GM21737 (cell line): Measurements from ENCODE around the gene SIGLEC1.

Experiments used
- ATAC-seq: cut with Tn5 transposase; IDR thresholded peaks from one replicate; pipeline ENCODE4 v1.9.1; 2021; ENCODE audit warnings: mild to moderate bottlenecking, moderate library complexity; ENCODE audit not compliant: unreplicated experiment

The SIGLEC1 gene

DNA sequence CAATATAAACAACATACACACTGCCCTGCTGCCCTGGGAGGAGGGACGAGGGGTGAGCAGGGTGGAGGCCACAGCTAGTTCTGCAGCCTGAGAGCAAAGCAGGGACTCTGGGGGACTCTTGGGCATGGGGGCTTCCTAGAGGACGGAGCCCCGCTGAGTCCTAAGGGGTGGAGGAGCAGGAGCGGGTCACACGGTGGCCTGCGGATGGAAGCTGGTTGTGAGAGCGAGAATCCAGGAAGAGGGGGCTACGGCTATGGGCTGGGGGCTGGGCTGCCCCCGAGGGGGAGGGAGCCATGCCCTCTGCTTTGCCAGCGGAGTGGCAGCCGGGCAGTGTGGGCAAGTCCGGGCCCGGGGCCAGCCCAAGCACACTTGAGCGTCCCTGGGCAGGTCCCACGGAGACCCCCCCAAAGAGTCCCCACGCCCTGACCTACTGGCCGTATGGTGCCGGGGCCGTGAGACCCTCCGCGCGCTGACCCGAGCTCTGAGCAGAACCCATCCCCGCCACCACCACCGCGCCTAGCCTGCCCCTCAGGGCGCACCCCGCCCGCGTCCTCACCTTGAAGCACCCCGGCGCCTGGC, 31.0 kb downstream of the SIGLEC1 start:
- no peak for ATAC-seq

DNA sequence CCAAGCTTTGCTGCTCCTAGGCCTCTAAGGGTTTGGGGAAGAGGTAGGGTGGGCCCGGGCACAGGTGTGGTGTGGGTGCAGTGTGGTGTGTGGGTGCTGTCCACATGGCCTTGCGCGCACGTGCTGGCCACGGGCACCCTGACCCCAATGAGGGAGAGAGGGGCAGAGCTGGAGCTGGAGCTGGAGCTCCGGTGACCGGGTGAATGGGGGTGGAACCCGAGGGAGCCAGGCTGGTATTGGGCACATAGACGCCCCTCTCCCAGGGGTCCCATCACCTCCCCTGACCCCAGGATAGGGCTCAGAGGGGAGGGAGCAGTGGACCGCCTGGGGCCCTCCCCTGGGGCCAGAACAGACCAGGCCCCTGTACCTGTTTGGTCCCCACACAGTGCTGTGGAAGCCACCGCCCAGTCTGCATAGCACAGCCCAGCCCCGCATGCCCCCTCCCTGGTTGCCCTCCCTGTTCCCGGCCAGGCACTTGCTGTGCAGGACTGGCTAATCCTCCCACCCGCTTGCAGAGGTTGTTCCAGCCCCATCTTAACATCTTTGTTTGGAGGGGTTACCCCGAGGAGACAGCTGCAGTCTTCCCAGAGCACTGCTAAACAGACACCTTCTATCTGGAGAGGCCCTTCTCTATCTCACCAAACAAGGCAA, 31.6 kb downstream of the SIGLEC1 start:
- no peak for ATAC-seq

DNA sequence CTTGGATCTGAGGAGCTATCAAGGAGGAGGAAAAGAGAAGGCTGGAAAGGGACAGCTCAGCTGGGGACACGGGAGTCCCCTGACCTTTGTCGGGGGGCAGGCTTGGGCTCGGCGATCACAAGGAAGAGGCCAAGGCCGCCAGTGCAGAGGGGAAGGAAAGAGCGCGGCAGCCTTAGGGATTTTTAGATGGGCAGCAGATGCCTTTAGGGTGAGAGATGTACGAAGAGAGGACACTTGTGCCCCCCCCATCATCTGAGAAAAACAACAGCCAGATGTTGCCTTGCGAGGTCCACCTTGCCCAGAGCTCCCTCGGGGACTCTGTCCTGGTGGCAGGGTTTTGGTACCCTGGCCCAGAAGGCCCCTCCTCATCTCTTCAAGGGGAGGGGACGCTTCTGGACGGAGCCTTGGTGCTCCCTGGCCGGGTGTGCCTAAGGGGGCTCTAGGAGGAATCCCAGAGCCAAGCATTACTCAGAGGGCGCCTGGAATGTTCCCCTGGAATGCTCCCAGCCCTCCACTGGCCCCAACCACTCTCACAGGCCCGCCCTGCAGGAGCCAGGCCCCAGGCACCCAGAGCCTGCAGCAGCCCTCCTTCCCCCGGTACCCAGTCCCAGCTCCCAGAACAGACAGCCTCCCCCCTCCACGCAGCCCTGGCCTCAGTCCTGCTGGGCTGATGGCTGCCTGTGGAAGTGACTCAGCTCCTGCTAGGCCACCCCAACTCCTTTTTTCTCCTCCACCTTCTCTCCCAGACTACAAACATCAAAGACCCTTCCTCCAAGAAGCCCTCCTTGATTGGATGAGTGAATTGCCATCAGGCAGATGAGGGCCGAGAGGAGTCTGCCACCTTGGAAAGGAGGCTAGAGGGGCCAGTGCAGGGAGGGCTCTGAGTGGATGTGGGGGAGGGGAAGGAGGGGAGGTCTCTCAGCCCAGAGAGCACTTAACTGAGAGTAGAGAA, 32.4 kb downstream of the SIGLEC1 start:
- no peak for ATAC-seq

DNA sequence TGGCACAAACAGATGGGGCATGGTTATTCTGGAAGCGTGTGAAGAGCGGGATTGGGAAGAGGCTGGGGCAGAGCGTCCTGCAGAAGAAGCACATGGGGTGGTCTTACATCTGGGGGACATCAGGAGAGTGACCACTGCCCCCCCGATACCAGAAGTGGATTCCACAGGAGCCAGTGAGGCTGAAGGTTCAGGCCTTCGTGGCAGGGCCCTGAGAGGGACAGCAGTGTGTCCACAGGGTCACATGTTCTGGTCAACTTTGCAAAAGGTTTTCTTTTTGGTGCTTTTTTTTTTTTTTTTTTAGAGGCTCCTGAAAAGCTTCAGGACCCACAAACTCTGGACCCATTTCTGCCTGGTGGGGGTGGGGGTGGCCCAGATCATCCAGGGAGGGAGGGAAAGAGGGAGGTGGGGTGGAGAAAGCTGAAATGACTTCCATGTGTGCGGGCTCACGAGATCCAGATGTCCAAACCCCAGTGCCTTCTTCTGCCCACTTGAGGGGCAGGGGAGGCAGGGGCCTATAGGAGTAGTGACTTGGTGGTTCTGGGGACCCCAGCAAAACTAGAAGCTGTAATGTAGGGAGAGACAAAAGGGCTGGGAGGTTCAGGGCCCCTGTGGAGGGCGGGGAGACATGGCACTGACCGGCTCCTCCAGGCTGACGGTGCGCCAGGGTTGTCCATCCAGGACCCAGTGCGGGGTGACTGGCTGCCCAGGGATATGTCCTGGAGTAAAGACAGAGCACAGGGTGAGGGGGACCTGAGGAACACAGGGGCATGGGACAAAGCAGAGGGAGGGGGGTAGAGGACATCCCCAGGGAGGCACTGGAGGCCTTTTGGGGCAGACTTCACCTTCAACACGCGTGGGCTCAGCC, 33.3 kb downstream of the SIGLEC1 start:
- no peak for ATAC-seq

DNA sequence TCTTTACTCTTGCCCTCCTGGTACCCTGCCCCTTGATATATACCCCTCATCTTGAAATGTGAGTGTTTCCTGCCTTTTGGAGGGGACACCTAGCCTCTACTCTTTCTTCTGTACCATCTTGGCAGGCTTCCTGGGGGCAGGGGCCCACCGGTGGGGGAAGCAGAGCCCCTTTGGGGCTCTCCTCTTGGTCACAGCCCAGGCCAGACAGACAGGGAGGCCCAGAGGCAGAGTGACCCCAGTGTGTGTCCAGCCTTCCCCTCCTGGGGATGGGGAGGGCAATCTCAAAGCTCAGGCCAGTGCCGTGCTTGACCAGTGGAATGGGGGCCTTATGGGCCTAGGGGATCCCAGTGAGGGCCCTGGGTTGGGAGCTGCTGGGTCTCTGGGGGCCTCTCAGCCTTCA, 34.2 kb downstream of the SIGLEC1 start:
- no peak for ATAC-seq

DNA sequence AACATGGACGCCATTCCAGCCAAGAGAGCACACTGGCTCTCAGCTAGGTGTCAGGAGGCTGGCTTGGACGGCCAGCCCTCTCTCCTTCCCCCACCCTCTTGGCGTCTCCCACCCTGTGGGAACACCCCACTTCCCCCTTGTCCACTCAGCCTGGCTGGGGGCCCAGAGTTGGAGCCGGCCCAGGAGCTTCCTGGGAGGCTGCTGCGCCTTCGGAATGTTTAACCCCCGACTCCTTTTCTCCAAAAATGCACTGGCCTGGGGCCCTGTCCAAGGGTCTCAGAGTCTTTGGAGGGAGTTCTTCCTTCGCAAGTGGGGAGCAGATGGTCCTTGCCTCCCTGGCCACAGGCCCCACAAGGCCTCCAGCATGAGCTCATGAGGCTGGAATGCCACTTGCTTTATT, 34.7 kb downstream of the SIGLEC1 start:
- ATAC-seq = no peak

DNA sequence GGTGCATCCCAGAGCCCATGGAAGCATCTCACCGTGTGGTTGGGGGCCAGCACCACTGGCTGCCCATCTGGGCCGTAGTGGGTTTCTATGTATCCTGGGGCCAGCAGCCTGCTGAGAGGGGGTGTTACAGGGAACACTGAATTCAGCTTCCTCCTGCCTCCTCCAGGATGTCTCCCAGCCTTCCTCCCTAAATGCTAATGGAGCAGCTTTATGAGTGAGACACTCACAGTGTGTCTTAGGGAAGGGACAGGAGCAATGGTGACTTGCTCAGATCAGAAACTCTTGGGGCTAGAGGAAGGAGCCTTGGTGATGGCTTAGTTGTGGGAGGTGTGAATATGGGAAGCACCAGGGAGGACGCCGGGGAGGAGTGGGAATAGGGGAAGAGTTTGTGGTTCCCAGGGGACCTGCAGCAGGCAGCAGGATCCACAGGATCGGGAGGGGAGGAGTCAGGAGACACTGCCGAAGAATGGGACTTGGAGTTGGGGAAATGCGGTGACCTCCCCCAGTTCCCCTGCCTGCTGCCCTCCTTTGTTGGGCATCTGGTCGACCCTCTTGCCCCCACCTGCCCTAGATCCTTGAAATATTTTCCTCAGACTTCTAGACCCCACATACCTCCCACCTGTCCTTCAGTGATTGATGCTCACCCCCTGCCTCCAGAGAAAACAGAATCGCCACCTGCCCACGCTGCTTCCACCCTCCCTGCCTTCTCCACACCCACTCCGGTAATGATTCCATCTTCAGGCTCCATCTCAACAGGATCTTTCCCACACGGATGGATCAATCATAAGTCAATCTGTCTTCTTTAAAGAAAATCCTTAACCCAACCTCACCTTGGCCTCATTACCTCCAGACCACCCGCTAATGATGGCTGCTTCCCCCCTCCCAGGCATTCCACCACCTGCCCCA, 37.2 kb downstream of the SIGLEC1 start:
- no peak for ATAC-seq

DNA sequence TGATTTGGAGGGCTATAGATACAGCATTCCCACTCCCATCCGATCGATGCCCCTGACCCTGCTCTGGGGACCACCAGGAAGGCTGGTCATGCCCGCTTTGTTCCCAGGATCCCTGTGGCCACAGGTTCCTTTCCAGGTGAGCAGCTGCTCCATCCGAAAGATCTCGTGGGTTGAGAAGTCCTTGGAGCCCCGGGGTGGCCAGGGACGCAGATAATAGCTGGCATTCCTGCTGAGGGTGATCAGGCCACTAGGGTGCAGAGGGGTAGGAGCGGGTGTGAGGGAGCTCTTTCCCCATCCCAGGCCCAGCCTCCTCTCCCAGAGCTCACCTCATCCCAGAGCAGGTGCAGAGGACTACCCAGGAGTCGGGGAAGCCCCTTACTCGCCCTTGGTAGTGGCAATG, 38.0 kb downstream of the SIGLEC1 start:
- ATAC-seq = no peak

DNA sequence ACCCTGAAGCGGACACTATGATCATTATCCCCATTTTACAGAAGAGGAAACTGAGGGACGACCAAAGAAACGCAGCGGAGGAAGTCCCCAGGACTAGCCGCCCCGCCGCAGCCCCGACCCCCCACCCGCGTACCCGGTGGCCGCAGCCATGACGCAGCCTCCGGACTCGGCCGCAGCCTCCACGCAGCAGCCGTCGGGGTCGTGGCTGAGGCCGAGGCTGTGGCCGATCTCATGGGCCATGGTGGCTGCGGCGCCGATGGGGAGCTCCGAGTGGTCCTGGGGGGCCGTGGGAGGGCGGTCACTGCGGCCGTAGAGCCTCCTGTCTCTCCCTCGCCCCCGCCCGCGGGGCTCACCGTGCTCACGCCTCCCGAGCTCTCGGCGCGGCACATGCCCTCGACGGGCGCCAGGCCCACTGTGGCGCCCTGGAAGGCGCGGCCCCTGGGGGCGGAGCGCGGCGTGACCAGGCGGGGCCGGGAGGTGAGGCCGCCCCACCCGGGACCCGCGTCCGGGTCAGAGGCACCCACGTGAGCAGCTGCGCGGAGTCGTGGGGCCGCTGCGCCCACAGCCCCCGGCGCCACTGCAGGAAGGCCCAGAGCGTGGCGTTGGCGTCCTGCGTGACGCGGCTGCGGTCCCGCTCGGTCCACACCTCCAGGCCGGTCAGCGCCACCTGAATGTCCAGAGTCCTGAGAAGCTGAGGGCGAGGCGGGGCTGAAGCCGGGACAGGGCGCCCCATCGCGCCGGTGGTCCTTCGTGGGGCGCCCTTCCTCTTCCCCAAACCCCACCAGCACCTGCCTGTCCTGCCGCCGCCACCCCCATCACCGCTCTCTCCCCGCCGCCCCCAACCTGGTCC, 39.0 kb downstream of the SIGLEC1 start:
- no peak for ATAC-seq

DNA sequence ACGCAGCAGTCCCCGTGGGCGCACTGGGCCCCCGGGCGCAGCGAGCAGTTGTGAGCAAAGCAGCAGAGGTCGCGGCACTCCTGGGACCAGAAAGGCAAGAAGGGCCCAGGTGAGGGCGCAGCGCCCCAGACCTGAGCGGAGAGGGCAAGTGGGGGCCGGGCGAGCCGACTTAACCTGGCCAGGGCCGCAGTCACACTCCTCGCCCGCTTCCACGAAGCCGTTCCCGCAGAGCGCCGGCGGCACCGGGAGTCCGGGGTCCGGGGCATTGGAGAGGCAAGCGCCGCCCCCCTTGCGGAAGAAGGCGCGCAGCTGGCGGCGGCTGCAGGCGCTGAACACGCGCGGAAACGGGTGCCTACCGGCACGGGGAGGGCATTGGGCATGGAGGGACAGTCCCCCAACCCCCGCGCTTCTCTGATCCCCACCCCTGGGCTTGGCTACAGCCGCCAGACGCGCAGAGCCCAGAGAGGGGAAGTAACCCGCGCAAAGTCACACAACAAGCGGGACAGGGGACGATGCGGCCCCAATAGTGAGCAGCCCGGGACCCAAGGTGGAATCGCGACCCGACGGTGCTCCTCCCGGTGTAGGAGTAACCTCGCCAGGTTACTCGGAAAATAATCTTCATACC, 39.7 kb downstream of the SIGLEC1 start:
- ATAC-seq = no peak

DNA sequence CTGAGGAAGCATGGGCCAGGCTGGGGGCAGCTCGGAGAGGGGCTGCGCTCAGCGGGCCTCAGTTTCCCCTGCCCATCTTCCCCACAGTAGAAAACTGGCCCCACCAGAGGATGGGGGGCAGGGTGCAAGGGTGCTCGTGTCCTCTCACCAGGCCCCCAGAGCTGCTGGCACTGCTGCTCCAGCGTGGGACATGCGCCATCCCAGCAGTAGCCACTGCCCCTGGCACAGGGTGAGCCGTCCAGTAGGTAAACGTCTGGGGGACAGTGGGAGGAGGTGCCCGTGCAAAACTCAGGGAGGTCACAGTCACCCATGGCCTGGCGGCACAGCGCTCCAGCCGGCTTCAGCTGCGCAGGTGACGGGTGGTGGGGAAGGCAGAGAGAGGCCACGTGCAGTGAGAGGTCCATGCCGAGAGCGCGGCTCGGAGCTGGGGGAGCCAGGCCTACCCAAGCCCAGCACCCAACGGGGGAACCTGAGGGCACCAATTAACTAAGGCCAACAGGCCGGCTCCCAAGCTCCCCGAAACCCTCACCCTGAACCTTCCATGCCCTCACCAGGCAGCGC, 40.3 kb downstream of the SIGLEC1 start:
- ATAC-seq = no peak

DNA sequence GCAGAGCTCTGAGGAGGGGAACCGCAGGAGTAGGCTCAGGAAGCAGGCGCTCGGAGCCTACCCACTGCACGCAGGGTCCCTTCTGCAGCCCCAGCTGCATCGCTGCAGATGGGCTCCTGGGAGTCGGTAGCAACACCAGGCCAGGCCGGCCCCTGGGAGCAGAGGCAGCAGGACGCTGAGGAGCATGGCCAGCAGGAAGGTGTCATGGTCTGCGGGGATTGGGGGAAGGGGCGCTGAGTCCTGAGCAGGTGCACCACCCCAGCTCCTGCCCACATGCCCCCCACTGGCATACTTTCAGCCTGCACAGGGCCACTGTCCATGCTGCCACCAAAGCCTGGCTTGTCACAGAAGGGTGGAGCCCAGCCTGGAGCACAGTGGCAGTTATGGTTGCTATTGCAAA, 41.5 kb downstream of the SIGLEC1 start:
- ATAC-seq = no peak

DNA sequence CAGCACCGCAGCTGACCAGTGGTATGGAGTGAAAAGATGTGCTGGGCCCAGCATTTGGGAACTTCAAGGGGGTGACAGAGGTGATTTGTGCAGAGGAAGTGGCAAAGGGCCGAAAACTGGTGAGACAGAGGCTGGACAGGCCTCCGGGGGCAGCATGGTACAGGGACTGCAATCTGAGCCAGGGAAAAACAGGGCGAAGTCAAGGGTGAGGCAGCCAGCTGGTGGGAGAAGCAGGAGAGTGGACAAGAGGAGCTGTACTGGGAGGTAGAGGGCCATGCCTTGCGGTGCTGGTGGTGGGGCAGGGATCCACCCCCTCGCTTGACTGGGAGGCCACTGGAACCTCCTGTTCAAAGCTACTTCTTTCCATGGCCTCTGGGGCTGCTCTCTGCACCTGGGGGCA, 41.9 kb downstream of the SIGLEC1 start:
- ATAC-seq = no peak

DNA sequence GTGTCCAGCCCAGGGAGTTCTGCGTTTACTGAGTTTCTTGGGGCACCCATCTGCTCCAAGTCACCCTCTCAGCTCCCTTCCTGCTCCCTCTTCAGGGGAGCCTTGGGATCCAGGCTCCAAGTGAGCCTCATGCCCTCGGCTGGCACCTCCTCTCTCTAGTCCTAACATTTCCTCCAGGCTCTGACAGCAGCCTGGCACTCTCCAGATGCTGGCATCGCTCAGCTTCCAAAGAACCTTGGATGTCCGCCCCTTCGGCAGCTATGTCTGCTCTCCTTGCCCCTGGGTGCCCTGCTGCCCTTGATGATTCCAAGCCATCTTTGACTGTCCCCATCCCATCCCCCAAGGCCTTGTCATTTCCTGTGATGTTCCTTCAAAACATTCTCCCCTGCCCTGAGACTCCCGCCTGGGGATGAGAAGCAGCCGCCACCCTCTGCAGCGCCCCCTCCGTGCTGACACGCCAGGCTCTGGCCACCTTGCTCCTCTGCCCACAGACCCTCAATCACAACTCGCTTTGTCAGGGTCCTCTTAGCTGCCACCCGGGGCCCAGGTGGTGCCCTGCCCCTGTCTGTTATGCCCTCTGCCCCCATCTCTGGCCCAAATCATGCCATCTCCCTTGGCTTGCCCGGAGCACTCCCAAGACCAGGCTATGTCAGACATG, 42.6 kb downstream of the SIGLEC1 start:
- ATAC-seq = no peak

DNA sequence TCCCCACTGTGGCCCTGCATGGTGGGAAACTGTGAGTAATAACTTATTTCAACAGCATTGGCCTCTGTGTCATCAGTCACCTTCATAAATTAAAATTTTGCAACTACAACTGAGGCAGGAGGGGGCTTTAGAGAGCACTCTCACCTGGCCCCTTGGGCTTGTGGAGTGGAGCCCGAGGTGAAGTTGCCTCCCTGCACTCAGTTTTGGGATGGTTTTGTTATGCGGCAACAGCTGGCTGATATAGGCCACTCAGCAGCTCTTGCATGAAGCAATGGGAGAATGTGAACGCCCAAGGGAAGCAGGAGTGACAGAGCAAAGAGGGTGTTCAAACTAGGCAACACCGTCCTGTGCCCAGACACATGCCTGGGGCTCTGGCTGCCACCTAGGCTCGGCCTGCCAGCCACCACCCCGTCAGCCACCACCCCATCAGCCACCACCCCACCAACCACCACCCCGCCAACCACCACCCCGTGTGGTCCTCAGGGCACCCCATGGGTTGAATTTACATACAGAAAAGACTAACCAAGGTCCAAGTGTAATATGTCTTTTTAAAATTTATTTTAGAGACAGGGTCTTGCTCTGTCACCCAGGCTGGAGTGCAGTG, 44.9 kb downstream of the SIGLEC1 start:
- ATAC-seq = no peak

DNA sequence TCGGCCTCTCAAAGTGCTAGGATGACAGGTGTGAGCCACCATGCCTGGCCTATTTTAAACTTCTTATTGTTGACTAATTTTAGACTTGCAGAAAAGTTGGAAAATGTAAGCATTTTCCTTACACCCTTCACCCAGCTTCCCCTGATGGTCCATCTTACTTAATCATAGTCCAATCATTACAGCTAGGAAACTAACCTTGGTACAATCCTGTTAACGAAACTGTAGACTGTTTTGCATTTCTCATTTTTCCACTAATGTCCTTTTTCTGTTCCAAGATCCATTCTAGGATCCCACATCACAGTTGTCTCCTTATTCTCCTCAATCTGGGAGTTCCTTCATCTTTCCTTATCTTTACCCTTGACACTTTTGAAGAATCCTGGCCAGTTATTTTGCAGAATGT, 48.5 kb downstream of the SIGLEC1 start:
- ATAC-seq = no peak

DNA sequence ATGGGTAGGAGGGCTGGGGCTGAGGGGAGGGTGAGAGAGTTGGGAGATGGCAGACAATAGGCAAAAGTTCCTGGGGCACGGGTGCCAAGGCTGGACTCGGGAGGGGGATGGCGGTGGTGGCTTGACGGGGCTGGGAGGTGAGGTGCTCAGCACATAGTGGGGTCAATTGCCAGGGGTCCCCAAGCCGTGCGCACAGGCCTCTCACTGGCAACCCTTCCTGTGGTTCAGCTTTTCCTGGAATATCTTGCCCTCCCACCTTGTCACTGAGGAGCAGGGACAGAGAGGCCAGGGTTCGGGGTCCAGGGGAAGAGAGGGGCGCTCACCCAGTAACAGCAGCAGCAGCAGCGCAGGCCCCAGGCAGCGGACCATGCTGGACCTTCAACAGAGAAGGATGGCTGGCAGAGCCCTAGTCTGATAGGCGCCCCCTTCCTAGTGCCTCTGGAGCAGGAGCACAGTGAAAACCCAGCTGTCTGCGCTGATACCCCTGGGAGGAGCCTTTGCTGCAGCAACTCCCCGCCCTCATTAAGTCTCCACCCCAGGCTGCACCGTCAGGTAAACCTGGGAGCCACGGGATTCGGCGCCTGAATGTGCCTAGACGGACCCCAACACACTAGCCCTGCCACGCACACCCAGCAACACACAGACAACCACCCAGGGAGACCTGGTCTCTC, 49.2 kb downstream of the SIGLEC1 start, which contains the start of gene GFRA4:
TSS of gene GFRA4 (minus strand) at position 369 of the 671 bp plus-strand sequence. CDS start at position 369, 0 bp downstream.
- no peak for ATAC-seq
